ENCODE measurements around the gene RFFL. TPM values are rescaled to one million over a fixed set of nuclear protein-coding genes. Genes with fewer than 3 reads are reported as not detected.

The RFFL gene
- total RNA-seq, 1 experiment from 2014 or later = 40.3 TPM

DNA sequence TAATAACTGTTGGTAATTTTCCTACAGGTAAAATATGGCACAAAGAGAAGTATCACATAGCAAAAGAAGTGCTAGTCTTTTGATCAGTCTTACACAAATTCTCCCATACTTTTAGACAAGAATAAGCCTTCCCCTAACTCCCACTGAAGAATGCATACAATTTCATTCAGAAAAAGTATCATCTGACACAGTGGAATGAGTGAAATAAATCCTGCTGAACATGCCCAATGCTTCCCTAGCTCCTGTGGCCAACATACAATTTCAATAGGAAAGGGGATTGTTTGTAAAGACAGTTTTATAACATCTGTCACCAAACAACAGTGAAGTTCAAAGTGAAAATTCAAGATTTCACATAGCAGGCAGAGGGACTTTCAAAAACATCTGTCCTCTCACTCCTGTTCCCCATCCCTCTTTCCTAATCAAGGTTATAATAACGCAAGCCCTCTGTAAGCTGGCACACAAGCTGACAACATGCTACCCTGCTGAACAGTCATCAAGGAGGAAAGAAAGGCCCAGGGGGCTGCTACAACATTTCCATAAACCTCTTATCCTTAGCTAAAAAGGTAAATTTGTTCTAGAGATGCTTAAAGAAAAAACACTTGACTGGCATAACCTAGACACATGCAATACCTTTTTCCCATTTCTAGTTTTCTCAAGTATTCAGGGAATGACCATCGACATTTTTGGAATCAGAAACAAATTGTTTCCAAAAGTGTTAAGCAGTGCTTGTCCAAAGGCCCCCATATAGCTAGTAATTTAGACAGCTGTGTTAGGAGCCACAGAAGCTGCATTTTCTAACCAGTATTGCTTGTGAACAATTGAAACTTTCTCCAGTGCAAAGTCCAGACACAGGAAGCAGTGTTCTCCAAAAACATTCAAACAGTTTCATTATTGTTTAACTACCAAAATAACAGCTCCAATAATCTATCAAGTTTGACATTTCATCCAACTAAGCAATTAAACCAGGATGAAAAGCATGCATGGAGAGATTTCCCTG lies 11.5 kb upstream of the RFFL start:
- H2AFZ ChIP-seq (ENCODE audit: low read depth, low read length, poor library complexity, severe bottlenecking) = no peak overlapping the region
- ATAC-seq (no peak), DNase-seq (ENCODE audit: low read depth, low spot score) (no peak)
- no peaks in the 10 kb centered on the region for H3K9me3 ChIP-seq (ENCODE audit: control insufficient read depth in 1 of 2, insufficient read depth in 1 of 2, low read depth in 1 of 2, low read length in 2 of 2)
- POLR2A ChIA-PET = no interaction called here
- H3K4me2 ChIP-seq (ENCODE audit: low read length) = no peak overlapping the region
- no peak overlapping the region for H3K4me3 ChIP-seq (replicated peaks in 1 of 2; ENCODE audit: low read depth in 1 of 2, low read length in 2 of 2)
- H3K36me3 ChIP-seq (ENCODE audit: control insufficient read depth in 1 of 2, insufficient read depth in 2 of 2, low read length in 2 of 2) = 0 out of 4 replicates have a peak, but pooled peaks cover 0 to 4% of the 10 kb centered on the region in 2 experiments
- TF ChIP-seq, protein P1, sequence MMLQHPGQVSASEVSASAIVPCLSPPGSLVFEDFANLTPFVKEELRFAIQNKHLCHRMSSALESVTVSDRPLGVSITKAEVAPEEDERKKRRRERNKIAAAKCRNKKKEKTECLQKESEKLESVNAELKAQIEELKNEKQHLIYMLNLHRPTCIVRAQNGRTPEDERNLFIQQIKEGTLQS (IDR thresholded peaks at IDR 0.05) = no peak
- no peak for TF ChIP-seq ELF1 (IDR thresholded peaks at IDR 0.05; ENCODE audit: borderline replicate concordance, low read depth)
- TF ChIP-seq MAX (IDR thresholded peaks at IDR 0.05) = no peak
- TF ChIP-seq YY1 (IDR thresholded peaks at IDR 0.05; ENCODE audit: extremely low read depth, insufficient replicate concordance, low read depth, low read length) = no peak
- TF ChIP-seq RAD21 (IDR thresholded peaks at IDR 0.05; ENCODE audit: low read depth) = no peak
- TF ChIP-seq CEBPB (IDR thresholded peaks at IDR 0.05; ENCODE audit: low read depth) = no peak
- no peak for TF ChIP-seq EZH2 (IDR thresholded peaks at IDR 0.05)
- no peak for TF ChIP-seq SP1 (IDR thresholded peaks at IDR 0.05; ENCODE audit: low read depth)
- TF ChIP-seq SIN3A (IDR thresholded peaks at IDR 0.05; ENCODE audit: low read depth) = no peak
- no peak for TF ChIP-seq JUND (IDR thresholded peaks at IDR 0.05)
- TF ChIP-seq EZH2phosphoT487 (IDR thresholded peaks at IDR 0.05; ENCODE audit: borderline replicate concordance) = no peak
- TF ChIP-seq, protein P2, sequence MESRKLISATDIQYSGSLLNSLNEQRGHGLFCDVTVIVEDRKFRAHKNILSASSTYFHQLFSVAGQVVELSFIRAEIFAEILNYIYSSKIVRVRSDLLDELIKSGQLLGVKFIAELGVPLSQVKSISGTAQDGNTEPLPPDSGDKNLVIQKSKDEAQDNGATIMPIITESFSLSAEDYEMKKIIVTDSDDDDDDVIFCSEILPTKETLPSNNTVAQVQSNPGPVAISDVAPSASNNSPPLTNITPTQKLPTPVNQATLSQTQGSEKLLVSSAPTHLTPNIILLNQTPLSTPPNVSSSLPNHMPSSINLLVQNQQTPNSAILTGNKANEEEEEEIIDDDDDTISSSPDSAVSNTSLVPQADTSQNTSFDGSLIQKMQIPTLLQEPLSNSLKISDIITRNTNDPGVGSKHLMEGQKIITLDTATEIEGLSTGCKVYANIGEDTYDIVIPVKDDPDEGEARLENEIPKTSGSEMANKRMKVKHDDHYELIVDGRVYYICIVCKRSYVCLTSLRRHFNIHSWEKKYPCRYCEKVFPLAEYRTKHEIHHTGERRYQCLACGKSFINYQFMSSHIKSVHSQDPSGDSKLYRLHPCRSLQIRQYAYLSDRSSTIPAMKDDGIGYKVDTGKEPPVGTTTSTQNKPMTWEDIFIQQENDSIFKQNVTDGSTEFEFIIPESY (IDR thresholded peaks at IDR 0.05; ENCODE audit: extremely low read depth, insufficient replicate concordance, low read length) = no peak
- TF ChIP-seq FOSL1 (IDR thresholded peaks at IDR 0.05; ENCODE audit: low read depth) = no peak
- no peak for TF ChIP-seq EGR1 (IDR thresholded peaks at IDR 0.05; ENCODE audit: low read depth)
- no peak for TF ChIP-seq ZFX (IDR thresholded peaks at IDR 0.05)
- TF ChIP-seq POLR2A (IDR thresholded peaks at IDR 0.05; ENCODE audit: borderline replicate concordance, extremely low read depth, insufficient read depth, insufficient read length) = no peak
- TF ChIP-seq REST (IDR thresholded peaks at IDR 0.05; ENCODE audit: low read depth) = no peak
- no peak for TF ChIP-seq CTCF (IDR thresholded peaks at IDR 0.05 in 2 of 3, conservative IDR thresholded peaks at IDR 0.05 in 1 of 3; ENCODE audit: borderline replicate concordance in 1 of 3, insufficient read depth in 1 of 3, low read depth in 2 of 3, low read length in 2 of 3)
- H3K27ac ChIP-seq (ENCODE audit: low read depth, low read length) = no peak overlapping the region
- peaks cover 74% of the 10 kb centered on the region for H3K79me2 ChIP-seq (ENCODE audit: insufficient read depth, low read length)
- no TSS peak for BruUV-seq (replicated peaks)
- no peaks in the 10 kb centered on the region; the same call in 1 of the 2 replicates for H3K9me2 ChIP-seq (ENCODE audit: insufficient read depth)
- CTCF ChIA-PET = no interaction called here
- H3K9ac ChIP-seq (ENCODE audit: low read length) = no peak overlapping the region
- H3K4me1 ChIP-seq (ENCODE audit: control insufficient read depth in 1 of 2, insufficient read depth in 2 of 2, low read length in 2 of 2) = peaks cover 14 to 15% of the 10 kb centered on the region in 2 experiments; a peak in 3 of 4 replicates
- intact Hi-C loops (cut with micrococcal nuclease) = no loop called here
- H3K27me3 ChIP-seq (ENCODE audit: insufficient read depth, low read length) = no peaks in the 10 kb centered on the region
- no peaks in the 10 kb centered on the region for H4K20me1 ChIP-seq (ENCODE audit: insufficient read depth)
- RAD21 ChIA-PET (ENCODE audit: low non-redundant PET in 1 of 2, low total read pairs in 2 of 2, uncharacterized antibody in 2 of 2, unreplicated experiment in 2 of 2) = no interaction called here

Data from HCT116 (cell line).